H54 (cell line): Measurements from ENCODE around the gene HTRA2.

Experiments
- DNase-seq: peaks from one replicate; pipeline ENCODE4 v3.0.0; 2011; ENCODE audit warnings: low spot score, mixed read lengths; ENCODE audit not compliant: insufficient read length
- FAIRE-seq: peaks from 3 replicates; lab custom pipeline; 2011; peaks lifted over from hg19 to GRCh38; lab: Jason Lieb, UNC
- POLR2A ChIP-seq: IDR thresholded peaks from 2 replicates; pipeline ENCODE4 v1.6.1; 2011; ENCODE audit warnings: low read depth, mild to moderate bottlenecking, low read length

Gene HTRA2

GRCh38 chr2:74496997-74497776 is 32.5 kb upstream of the HTRA2 start:
- no peak for TF ChIP-seq POLR2A
- FAIRE-seq (no peak), DNase-seq (no peak)

GRCh38 chr2:74497777-74498499 is 31.8 kb upstream of the HTRA2 start:
- DNase-seq (no peak), FAIRE-seq (no peak)
- TF ChIP-seq POLR2A = no peak

- DNase-seq (peak; percentile 75), FAIRE-seq (no peak)
- TF ChIP-seq POLR2A = no peak
Measured at GRCh38 chr2:74498500-74499266, 31.1 kb upstream of the HTRA2 start.

GRCh38 chr2:74499267-74499939 is 30.3 kb upstream of the HTRA2 start, which contains the start of gene LBX2:
TSS of gene LBX2 (minus strand) at chr2:74499603. CDS start at chr2:74499537, 66 bp downstream.
- no peak for DNase-seq
- no peak for FAIRE-seq
- no peak for TF ChIP-seq POLR2A

GRCh38 chr2:74499940-74500577 is 29.7 kb upstream of the HTRA2 start:
- DNase-seq (no peak), FAIRE-seq (no peak)
- no peak for TF ChIP-seq POLR2A

GRCh38 chr2:74500578-74500946 is 29.2 kb upstream of the HTRA2 start:
- DNase-seq = no peak
- no peak for FAIRE-seq
- TF ChIP-seq POLR2A = no peak

- no peak for DNase-seq
- FAIRE-seq = no peak
- no peak for TF ChIP-seq POLR2A
Measured at GRCh38 chr2:74501335-74502071, 28.2 kb upstream of the HTRA2 start.

- TF ChIP-seq POLR2A = no peak
- no peak for FAIRE-seq
- DNase-seq = no peak
Measured at GRCh38 chr2:74502147-74502719, 27.5 kb upstream of the HTRA2 start.

- peak; percentile 40; the same call in 1 of the 2 replicates for TF ChIP-seq POLR2A
- no peak for FAIRE-seq
- DNase-seq = no peak
Measured at GRCh38 chr2:74502720-74503505, 26.8 kb upstream of the HTRA2 start.

- no peak for FAIRE-seq
- no peak for TF ChIP-seq POLR2A
Measured at GRCh38 chr2:74503506-74504475, 25.9 kb upstream of the HTRA2 start.

More at GRCh38 chr2:74503506-74504475, 25.9 kb upstream of the HTRA2 start:
- DNase-seq = no peak
